NCI-H2171 treated with DMSO at 0.1 percent for 48 hours (cell line): ENCODE results near the gene SLC1A7.

Source experiments
- DNase-seq: peaks from one replicate; lab custom pipeline; 2025; lab: John Stamatoyannopoulos, UW

SLC1A7 gene

DNA sequence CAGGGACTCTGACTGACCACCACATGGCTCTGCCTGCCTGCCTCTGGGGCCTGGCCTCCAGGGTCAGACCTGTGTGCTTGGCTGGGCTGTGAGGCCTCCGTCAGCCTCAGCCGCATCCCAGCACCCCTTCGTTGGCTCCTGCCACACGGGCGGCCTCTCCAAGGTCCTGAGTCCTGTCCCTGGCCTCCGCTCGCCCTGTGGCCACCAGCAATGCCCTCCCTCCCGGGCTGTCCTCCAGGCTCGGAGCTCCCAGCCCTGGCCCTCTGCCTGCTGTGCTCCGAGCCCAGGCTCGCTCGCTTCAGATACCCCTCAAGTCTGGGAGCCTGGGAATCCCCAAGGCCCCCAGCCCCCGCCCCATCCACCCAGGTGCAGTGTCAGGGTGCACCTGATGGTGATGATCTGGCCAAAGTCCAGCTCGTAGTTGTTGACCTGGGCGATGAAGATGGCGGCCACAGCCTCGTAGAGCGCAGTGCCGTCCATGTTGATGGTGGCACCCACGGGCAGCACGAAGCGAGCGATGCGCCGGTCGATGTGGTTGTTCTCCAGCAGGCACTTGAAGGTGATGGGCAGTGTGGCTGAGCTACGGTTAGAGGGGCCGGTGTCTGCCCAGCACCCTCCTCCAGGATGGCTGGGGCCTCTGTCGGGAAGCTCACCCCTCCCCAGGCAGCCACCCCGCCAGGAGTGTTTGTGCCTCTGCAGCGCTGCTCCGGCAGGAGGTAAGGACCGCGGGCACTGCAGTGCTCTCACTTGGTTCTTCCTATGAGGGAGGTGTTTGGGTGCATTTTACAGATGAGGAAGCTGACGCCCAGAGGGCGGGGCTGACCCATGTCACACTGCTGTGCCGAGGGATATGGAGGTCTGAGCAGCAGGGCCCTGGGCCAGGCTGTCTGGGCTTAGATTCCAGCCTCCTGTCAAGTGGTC, 52.0 kb downstream of the SLC1A7 start:
- no peak for DNase-seq

DNA sequence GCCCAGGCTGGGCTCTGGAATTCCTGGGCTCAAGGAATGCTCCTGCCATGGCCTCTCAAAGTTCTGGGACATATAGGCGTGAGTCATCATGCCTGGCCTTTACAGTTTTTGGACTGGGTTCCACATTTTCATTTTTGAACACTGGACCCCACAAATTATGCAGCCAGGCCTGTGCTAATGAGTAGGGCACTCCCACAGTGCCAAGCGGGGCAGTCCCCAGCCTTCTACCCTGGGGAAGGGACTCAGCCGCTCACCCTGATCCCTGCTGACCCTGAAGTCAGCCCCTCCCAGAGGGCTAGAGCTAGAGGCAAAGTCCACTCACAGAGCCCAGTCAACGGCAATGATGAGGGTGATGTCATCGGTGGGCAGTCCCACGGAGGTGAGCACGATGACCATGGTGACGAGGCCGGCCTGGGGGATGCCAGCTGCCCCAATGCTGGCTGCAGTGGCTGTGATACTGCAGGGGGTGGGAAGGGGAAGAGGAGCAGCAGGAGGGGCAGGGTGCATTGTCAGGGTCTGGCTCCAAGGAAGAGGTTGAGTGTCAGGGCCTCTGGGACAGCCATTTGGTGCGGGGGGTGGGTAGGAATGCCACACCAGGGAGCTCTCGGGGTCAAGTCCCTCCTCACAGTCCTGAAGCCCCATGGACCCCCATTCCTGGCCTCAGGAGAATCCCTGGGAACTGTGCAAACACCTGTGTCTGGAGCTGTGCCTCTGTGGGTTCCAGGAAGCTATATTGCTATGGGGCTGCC, 52.8 kb downstream of the SLC1A7 start:
- DNase-seq = no peak

DNA sequence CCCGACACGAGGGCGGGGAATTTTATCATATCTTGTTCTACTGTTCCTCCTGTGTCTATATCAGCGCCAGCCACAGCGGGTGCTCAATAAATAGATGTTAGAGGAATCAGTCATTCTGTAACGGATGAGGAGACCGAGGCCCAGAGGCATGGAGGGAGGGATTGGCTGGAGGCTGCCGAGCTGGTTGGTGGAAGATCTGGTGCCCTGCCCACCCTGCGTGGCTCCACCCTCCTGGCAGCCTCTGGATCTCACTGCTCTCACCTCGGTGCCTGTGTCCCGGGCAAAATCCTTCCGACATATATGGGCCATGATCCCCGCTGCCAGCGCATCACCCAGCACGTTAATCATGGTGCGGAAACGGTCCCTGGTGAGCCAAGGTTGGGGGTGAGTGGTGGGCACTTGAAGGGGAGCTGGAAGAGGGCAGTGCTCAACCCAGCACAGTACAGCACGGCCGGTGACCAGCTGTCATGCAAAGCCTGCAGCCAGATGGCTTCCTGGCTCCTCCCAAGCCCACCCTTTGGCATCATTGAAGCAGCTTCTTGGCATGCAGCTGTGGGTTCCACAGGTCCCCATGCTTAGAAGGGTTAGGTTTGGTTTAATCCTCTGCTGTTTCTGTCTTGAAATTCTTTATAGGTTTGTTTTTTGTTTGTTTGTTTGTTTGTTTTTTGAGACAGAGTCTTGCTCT, 53.7 kb downstream of the SLC1A7 start:
- peak; percentile 45 for DNase-seq

DNA sequence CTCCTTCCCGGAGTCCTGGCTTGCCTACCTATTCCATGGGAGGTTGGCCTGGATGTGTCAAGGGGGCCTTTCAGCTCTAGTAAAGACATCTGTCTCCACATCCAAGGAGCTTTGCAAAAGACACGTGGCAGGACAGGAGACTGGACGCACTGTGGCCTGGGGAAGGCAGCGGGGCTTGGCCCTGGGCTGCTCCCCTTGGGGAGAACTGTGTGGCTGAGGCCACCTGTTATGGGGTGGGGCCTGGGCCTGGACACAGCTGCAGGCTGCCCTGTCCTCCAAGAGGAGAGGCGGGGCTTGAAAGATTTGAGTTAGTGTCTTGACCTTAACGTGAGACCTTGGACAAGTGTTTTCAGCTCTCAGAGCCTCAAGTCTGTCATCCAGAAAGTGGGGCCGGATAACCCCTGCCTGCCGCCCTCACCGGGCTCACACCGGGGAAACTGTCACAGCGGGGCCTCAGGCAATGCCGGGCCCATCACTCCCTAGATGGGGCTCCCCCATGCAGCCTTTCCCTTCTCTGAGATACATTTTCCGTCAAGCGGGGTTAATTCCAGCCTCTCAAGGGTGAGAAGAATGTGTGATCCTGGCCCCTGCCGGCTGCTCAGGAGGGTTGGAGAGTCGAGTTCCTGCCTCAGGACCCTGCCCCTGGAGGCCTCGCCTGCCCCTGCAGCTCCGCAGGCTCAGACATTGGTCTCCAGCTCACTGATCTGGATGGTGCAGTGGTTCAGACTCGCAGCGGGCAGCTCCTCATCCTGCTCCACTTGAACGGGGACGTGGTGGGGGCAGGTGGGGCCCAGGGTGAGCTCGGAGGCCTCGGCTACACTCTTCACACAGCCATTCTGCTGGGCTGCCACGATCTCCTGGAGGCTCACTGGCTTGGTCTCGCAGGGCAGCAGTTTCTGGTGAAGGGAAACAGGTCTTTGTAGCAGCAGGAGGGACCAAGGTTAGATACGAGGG, 54.8 kb downstream of the SLC1A7 start:
- no peak for DNase-seq

DNA sequence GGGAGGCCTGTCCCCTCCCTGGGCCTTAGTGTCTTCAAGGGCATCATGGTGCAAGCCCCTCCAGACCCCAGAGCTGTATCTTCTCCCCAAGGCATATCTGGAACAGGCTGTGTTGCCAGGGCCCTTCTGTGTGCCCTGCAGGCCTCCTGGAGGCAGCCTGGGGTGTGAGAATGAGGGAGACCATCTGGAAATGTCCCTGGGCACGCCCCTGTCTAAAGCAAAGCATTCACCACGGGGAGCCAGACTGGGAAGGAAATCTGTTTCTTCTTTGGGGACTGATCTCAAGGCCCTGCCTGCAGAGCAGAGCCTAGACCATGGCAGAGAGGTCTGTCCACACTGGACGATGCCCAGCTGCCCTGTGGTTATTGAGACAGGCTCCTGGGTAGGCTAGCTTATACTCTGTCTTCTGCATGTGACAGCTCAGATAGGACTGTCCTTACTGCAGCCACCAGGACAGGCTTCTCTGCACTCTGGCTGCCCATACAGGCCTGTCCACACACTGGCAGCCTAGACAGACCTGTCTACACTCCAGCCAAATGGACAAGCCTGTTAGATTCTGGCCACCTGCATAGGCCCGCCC, 55.9 kb downstream of the SLC1A7 start:
- DNase-seq = peak; percentile 72

DNA sequence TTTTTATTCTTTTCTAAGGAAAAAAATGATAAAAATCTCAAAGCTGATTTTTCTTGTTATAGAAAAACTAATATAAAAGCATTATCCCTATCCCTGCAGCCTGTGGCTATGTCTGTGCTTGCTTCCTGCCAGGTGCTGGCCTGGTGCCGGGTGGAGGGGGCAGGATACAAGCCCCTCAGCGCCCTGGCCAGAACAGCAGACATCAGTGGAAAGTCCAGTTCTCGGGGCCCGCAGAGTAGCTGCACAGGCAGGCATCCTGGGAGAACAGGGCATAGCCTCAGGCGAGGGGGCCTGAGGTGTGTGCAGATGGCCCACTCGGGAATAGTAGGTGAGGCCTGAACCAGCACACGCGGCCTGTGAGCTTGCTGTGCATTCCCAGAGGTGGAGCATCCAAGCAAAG, 57.0 kb downstream of the SLC1A7 start:
- no peak for DNase-seq

DNA sequence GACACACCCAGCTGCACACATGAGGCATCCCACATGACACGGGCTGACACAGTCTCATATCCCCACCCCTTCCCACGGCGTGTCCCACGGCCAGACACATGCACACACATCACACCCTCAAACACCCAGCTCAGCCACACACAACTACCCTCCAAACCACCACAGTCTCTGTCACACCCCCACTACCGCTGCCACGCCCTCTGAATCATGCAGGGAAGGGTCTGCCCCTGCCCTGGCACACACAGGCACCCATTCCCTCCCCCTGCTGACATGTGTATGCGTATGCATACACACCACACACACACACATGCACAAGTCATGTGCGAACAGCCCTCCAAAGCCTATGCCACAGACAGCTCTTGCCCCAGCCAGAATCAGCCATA, 57.9 kb downstream of the SLC1A7 start:
- DNase-seq = no peak

DNA sequence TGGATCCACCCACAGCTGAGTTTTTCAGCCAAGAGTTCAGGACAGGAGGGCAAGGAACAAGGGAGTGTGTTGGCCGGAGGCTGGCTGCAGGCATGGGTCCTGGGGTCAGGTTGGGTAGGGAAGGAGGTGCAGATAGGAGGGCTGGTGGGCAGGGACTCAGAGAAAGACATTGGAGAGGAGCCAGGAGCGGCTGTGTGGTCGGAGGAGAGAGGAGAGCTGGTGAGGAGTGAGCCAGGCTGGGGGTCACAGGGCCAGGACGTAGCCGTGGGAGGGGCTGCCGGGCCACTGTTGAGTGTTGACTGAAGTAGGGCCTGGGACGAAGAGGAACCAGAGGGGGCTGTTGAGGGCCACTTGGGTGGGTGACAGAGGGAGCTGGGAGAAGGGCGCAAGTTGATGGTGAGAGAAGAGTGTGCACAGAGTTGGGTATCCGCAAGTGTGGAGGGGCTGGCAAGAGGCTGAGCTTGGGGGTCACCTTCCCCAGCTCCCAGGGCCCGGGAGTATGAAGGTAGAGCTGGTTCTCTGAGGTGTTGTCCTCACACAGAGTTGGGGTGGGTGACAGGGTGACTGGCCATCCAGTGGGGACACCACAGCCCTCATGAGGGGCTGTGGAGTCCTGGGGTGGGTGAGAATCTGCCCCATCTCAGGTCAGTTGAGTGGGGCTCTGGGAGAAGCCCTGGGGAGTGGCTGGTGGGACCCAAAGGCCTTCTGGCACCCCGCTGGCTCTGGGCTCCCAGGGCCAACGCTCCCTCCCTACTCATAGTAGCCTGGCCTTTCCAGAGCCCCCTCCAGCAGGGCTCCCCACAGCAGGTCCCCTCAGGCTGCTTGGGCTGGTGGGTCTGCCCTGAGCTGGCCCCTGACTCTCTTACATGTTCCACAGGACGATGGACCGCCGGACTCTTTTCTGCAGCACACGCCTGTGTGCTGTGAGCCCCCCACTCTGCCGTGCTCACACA, 58.5 kb downstream of the SLC1A7 start:
- DNase-seq = no peak

DNA sequence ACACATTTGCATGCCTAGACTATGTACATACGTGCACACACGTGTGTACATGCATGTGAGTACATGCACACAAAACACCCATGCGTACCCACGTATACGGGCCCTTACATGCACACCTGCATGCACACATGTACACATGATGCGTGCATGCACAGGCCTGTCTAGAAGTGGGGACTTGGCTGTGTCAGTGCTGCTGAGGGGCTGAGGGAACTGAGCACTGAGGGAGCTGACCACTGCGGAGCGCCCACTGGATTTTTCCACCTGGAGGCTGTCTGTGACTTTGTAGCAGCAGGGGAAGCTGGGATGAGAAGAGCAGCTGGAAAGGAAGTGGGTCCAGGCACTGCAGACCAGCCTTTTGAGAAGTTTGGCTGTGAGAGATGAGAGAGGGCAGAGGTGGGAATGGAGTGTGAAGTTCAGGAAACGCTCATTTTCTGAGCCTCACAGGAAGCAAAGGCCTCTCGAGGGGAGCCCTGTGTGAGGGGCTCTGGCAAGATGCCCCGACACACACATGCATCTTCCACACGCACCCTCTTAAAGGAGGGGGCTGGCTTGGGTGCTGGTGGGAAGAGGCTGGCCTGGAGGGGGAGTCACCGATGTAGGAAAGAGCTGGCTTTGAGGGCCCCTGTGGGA, 59.5 kb downstream of the SLC1A7 start:
- DNase-seq = no peak

DNA sequence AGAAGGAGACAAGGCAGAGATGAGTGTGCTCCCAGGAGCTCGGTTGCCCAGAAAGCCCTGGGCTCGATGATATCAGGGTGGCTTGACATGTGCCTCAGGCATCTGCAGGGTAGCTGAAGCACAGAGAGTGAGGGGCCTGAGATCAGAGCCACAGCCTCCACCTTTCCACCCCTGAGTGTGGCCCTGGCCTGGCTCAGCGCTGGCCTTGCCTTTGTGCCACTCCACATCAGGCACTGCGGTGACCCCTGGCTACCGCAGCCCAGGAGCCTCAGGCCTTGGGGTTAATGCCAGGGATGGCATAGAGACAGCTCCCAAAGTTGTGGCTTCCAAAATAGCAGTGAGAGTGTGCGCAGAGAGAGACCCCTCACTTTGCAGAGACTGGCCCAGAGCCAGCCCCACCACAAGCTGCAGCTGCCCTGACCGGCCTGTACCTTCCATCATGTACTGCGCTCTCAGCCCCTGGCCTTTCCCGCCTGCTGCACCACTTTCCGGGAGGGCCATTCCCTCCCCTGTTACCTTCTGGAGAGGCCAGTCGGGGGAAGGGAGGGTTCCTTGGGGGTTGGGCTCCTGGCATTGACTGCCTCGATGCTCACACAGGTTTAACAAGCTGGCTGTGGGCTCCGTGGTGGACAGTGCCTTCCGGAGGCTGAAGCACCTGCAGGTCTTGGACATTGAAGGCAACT, 60.9 kb downstream of the SLC1A7 start:
- DNase-seq = no peak

DNA sequence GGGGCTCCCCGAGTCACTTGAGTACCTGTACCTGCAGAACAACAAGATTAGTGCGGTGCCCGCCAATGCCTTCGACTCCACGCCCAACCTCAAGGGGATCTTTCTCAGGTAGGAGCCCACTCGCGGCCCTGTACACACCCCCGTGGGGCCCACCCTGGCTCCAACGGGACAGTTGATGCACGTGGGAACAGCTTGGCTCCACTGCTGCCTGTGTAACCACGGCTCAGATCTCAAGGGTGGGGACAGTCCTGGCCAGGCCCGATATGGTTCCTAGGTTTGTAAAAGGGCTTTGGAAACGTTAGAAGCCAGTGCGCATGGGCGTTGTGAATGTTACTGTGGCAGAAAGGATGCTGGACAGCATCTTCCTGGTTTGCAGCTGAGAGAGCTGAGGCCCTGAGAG, 61.7 kb downstream of the SLC1A7 start:
- DNase-seq = no peak

DNA sequence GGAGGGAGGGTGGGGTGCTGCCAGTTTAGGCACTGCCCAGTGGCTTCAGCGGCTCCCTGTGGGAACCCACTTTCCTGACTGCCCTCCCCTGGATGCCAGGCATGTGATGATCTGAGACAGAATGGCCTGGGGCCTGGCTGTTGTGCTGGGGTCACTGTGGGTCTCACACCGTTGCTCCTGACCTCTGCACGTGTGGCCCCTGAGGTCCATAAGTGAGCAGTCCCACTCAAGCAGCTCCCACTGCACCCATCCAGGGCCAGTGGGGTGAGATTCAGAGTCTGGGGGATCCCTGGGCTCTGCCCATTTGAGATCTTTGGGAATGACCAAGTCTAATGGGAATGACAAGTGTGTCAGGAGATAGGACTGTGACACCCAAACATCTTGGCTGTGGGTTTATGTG, 62.4 kb downstream of the SLC1A7 start:
- no peak for DNase-seq

DNA sequence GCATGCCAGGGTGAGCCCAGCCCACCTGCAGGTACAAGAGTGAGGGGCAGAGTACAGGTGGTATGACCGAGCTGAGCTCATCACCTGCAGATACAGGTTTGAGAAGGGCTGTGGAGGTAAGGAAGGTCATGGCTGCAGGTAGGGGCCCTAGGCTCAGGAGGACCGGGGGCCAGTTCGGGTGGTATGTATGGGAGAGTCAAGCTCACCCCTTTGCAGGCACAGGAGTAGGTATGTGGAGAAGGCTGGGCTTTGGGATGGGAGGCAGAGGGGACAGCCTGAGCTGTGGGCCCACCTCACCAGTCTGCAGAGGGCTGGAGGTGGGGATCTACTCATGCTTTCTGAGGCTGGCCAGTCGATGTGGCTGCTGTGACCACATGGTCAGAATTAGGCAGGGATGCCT, 63.2 kb downstream of the SLC1A7 start:
- DNase-seq = no peak

DNA sequence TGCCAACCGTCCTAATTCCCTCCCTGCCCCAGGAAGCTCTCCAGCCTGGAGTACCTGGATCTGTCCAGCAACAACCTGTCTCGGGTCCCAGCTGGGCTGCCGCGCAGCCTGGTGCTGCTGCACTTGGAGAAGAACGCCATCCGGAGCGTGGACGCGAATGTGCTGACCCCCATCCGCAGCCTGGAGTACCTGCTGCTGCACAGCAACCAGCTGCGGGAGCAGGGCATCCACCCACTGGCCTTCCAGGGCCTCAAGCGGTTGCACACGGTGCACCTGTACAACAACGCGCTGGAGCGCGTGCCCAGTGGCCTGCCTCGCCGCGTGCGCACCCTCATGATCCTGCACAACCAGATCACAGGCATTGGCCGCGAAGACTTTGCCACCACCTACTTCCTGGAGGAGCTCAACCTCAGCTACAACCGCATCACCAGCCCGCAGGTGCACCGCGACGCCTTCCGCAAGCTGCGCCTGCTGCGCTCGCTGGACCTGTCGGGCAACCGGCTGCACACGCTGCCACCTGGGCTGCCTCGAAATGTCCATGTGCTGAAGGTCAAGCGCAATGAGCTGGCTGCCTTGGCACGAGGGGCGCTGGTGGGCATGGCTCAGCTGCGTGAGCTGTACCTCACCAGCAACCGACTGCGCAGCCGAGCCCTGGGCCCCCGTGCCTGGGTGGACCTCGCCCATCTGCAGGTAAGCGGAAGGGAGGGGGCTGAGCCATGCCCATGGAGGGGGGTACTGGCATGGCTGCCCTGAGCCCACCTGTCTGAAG, 63.9 kb downstream of the SLC1A7 start:
- no peak for DNase-seq

DNA sequence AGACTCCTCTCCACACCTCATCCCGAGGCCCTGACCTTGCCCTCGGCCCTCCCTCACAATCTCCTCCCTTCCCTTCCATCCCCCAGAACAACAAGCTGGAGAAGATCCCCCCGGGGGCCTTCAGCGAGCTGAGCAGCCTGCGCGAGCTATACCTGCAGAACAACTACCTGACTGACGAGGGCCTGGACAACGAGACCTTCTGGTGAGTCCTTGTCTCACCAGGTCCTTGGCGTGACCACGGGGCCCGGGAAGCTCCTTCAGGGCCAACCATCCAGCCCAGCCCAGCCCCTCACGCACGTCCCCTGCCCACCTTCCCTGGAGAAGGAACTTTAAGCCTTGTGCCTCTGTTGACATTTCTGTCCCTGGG, 64.9 kb downstream of the SLC1A7 start:
- DNase-seq = no peak

DNA sequence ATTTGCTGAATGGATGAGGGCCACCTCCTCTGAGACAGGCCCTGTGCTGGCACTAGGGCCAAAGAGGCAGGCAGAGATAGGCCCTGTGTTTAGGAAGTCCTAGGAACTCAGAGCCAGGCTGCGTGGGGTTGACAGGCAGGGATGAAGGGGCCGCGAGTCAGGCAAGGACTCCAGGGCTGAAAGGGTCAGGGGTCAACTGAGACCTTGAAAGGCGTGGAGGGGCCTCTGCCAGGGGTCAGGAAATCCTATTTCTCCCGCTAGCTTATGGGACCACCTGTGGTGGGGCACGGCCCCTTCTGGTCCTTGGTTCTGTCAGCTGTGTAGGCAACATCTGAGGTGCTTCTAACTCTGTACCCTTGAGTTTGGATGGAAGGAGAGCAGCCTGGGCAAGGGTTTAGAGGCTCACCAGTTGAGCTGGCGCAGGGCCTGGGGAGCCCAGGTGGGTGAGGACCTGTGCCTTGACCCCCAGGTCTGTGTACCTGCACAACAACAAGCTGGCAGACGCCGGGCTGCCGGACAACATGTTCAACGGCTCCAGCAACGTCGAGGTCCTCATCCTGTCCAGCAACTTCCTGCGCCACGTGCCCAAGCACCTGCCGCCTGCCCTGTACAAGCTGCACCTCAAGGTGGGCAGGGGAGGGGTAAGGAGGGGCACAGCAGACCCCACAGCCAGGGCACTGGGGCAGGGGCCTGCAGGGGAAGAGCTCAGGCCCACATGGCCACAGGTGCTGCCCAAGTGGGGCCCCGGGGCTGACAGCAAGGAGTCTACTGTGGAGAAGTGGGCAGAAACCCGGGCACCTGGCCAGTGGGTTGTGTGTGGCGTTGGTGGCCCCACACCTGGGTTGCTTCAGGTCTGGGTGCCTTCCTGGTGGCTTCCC, 65.5 kb downstream of the SLC1A7 start:
- no peak for DNase-seq

DNA sequence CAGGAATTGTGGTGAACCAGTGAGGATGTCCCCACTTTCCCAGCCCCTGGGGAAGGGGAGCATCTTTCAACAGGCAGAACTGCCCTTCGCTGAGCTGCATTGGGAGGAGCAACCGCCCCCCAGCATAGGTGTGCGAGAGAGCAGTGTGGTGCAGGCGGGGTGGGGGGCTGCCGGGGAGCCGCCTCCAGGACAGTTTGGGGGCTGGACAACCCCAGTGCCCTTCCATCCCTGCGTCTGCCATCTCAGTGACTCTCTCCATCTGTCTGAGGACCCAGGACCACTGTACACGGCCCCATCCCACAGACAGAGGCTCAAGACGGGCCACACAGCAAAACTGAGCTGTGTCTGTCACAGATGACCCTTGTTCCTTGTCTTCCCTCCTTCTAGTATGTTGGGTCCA, 66.3 kb downstream of the SLC1A7 start:
- DNase-seq = no peak
